HepG2 (cell line): Measurements from ENCODE around the gene FKBP8. TPM values are rescaled to one million over a fixed set of nuclear protein-coding genes. Genes with fewer than 3 reads are reported as not detected.

Experiments
- ARNT2 ChIP-seq: sonication (generic); formaldehyde crosslinking; IDR thresholded peaks from 2 replicates; pipeline ENCODE4 v1.8.0; 2022; ENCODE audit warnings: mild to moderate bottlenecking, low read depth, missing genetic modification reagents, moderate library complexity
- CEBPB ChIP-seq: IDR thresholded peaks from 2 replicates; pipeline ENCODE4 v1.6.1; 2011; ENCODE audit warnings: low read depth, low read length, improper control_type of control experiment, borderline replicate concordance
- HOXD1 ChIP-seq: sonication (generic); formaldehyde crosslinking; IDR thresholded peaks from 2 replicates; pipeline ENCODE4 v1.5.0; 2020; ENCODE audit warnings: missing genetic modification reagents
- TGIF2 ChIP-seq: IDR thresholded peaks from 2 replicates; pipeline ENCODE4 v1.6.1; 2016; ENCODE audit warnings: control low read depth, missing compliant biosample characterization
- TSC22D2 ChIP-seq: sonication (generic); formaldehyde crosslinking; IDR thresholded peaks from 2 replicates; pipeline ENCODE4 v1.5.1; 2020; ENCODE audit warnings: missing genetic modification reagents, mild to moderate bottlenecking, borderline replicate concordance
- U2AF1 ChIP-seq: fragments of 200-400 bp; formaldehyde crosslinking; optimal IDR thresholded peaks from 2 replicates; pipeline ENCODE3; 2017; ENCODE audit warnings: mild to moderate bottlenecking, low read depth, low read length
- ZBTB3 ChIP-seq: sonication (generic); formaldehyde crosslinking; IDR thresholded peaks from 2 replicates; pipeline ENCODE4 v1.4.0; 2020; ENCODE audit warnings: low read depth, mild to moderate bottlenecking, moderate library complexity, missing genetic modification reagents, borderline replicate concordance
- ZNF263 ChIP-seq: sonication (generic); formaldehyde crosslinking; IDR thresholded peaks from 2 replicates; pipeline ENCODE4 v1.4.0; 2020; ENCODE audit warnings: missing genetic modification reagents
- ZNF350 ChIP-seq: sonication (generic); formaldehyde crosslinking; IDR thresholded peaks from 2 replicates; pipeline ENCODE4 v1.4.0; 2020; ENCODE audit warnings: mild to moderate bottlenecking, low read depth, missing genetic modification reagents, borderline replicate concordance
- ZNF547 ChIP-seq: sonication (generic); formaldehyde crosslinking; IDR thresholded peaks from 2 replicates; pipeline ENCODE4 v1.5.1; 2020; ENCODE audit warnings: mild to moderate bottlenecking, missing genetic modification reagents
- ZNF713 ChIP-seq: sonication (generic); formaldehyde crosslinking; IDR thresholded peaks from 2 replicates; pipeline ENCODE4 v1.4.0; 2020; ENCODE audit warnings: mild to moderate bottlenecking, missing genetic modification reagents
- polyA plus RNA-seq, 8 experiments: library from polyadenylated mRNA; depleted of rRNA in 3 of 8; stranded (reverse) in 7 of 8; unstranded in 1 of 8; fragments of >200 nt; fragmentation: Illumina TruSeq in 4 of 8; extraction: Trizol in 4 of 8; gene quantifications; 2 replicates each; pipeline versions ENCODE4 v1.2.1 to v1.2.3, GENCODE V29; 2011 to 2016; ENCODE audit warnings: low read depth in 4 of 8, missing spikeins in 1 of 8, mixed read lengths in 1 of 8; ENCODE audit not compliant: insufficient read depth in 1 of 8
- total RNA-seq, 5 experiments: library from RNA; depleted of rRNA; stranded (reverse); fragments of >200 nt; fragmentation: Illumina TruSeq; extraction: Trizol; gene quantifications; 2 replicates each; pipeline ENCODE4 v1.2.3, GENCODE V29; 2016; ENCODE audit warnings: low read depth in 1 of 5
- TF ChIP-seq, protein P1 (sequence below): sonication (generic); formaldehyde crosslinking; IDR thresholded peaks from 2 replicates; pipeline ENCODE4 v1.4.0; 2020; ENCODE audit warnings: missing genetic modification reagents, borderline replicate concordance
- TF ChIP-seq, protein P2 (sequence below): sonication (generic); formaldehyde crosslinking; IDR thresholded peaks from 2 replicates; pipeline ENCODE4 v1.5.0; 2020; ENCODE audit warnings: mild to moderate bottlenecking, missing genetic modification reagents, moderate library complexity
- TF ChIP-seq, protein P3 (sequence below): IDR thresholded peaks from 2 replicates; pipeline ENCODE4 v1.6.1; 2016; ENCODE audit warnings: low read depth, borderline replicate concordance
- TF ChIP-seq, protein P4 (sequence below): sonication (generic); formaldehyde crosslinking; IDR thresholded peaks from 2 replicates; pipeline ENCODE4; 2020; ENCODE audit warnings: missing genetic modification reagents, mild to moderate bottlenecking, borderline replicate concordance
- TF ChIP-seq, protein P5 (sequence below): sonication (generic); formaldehyde crosslinking; conservative IDR thresholded peaks from 2 replicates; pipeline ENCODE4 v1.4.0; 2020; ENCODE audit warnings: mild to moderate bottlenecking, missing genetic modification reagents, moderate library complexity

Gene FKBP8
- total and polyA plus RNA-seq, 2 of the 13 experiments (the other 11 are each of a cell fraction or from before 2014, with no cell fraction given) = 81.7 to 93.9 TPM

DNA sequence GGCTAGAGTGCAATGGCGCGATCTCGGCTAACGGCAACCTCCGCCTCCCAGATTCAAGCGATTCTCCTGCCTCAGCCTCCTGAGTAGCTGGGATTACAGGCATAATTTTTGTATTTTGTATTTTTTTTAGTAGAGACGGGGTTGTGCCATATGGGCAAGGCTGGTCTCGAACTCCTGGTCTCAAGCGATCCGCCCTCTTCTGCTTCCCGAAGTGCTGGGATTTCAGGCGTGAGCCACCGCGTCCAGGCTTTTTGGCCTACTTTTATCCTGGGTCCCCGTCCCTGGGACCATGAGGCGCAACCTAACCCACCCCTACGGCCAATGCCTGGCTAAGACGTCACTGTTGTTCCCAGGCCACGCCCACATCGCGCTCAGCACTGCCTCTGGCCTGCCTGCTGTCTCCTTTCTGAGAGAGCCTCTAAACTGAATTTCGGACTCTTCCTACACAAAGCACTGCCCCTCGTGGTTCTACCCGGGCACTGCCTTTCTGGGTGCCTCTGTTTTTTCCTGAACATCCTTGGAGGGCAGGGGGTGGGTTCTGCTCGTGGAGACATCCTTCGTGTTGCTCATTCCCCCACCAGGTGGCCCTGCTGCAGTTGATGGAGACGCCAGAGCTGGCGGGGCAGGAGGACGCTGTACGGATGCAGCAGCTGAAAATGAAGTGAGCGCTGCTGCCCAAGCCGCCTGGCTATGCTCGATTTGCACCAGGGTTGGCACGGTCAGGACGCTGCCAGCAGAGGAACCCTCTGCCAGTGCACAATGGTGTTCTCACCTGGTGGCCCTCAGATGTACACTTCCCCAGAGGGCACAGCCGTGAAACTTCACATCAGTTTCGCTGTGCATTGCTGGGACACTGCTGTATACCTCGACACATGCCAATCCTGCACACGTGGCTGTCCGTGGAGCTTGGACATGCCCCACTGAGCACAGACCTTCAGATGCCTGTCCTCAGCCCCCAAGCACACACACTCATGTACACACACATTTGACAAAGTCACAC, 47.2 kb upstream of the FKBP8 start (continued):
- TF ChIP-seq ZBTB3 (CRISPR knock-in tag) = no peak
- TF ChIP-seq, protein P1, sequence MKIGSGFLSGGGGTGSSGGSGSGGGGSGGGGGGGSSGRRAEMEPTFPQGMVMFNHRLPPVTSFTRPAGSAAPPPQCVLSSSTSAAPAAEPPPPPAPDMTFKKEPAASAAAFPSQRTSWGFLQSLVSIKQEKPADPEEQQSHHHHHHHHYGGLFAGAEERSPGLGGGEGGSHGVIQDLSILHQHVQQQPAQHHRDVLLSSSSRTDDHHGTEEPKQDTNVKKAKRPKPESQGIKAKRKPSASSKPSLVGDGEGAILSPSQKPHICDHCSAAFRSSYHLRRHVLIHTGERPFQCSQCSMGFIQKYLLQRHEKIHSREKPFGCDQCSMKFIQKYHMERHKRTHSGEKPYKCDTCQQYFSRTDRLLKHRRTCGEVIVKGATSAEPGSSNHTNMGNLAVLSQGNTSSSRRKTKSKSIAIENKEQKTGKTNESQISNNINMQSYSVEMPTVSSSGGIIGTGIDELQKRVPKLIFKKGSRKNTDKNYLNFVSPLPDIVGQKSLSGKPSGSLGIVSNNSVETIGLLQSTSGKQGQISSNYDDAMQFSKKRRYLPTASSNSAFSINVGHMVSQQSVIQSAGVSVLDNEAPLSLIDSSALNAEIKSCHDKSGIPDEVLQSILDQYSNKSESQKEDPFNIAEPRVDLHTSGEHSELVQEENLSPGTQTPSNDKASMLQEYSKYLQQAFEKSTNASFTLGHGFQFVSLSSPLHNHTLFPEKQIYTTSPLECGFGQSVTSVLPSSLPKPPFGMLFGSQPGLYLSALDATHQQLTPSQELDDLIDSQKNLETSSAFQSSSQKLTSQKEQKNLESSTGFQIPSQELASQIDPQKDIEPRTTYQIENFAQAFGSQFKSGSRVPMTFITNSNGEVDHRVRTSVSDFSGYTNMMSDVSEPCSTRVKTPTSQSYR (CRISPR knock-in tag) = no peak
- no peak for TF ChIP-seq ZNF350
- TF ChIP-seq ZNF713 (CRISPR knock-in tag) = no peak
- no peak for TF ChIP-seq ZNF263 (CRISPR knock-in tag)
- no peak for TF ChIP-seq ARNT2
- TF ChIP-seq, protein P2, sequence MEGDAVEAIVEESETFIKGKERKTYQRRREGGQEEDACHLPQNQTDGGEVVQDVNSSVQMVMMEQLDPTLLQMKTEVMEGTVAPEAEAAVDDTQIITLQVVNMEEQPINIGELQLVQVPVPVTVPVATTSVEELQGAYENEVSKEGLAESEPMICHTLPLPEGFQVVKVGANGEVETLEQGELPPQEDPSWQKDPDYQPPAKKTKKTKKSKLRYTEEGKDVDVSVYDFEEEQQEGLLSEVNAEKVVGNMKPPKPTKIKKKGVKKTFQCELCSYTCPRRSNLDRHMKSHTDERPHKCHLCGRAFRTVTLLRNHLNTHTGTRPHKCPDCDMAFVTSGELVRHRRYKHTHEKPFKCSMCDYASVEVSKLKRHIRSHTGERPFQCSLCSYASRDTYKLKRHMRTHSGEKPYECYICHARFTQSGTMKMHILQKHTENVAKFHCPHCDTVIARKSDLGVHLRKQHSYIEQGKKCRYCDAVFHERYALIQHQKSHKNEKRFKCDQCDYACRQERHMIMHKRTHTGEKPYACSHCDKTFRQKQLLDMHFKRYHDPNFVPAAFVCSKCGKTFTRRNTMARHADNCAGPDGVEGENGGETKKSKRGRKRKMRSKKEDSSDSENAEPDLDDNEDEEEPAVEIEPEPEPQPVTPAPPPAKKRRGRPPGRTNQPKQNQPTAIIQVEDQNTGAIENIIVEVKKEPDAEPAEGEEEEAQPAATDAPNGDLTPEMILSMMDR (CRISPR knock-in tag) = peak; percentile 67
- 0 out of 2 replicates have a peak, but pooled peaks have one; percentile 15 for TF ChIP-seq TGIF2 (CRISPR knock-in tag)
- no peak for TF ChIP-seq CEBPB
- TF ChIP-seq U2AF1 = no peak
- TF ChIP-seq ZNF547 = no peak
- TF ChIP-seq, protein P3, sequence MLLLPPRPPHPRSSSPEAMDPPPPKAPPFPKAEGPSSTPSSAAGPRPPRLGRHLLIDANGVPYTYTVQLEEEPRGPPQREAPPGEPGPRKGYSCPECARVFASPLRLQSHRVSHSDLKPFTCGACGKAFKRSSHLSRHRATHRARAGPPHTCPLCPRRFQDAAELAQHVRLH (CRISPR knock-in tag) = no peak; the same call in 1 of the 2 replicates
- TF ChIP-seq, protein P4, sequence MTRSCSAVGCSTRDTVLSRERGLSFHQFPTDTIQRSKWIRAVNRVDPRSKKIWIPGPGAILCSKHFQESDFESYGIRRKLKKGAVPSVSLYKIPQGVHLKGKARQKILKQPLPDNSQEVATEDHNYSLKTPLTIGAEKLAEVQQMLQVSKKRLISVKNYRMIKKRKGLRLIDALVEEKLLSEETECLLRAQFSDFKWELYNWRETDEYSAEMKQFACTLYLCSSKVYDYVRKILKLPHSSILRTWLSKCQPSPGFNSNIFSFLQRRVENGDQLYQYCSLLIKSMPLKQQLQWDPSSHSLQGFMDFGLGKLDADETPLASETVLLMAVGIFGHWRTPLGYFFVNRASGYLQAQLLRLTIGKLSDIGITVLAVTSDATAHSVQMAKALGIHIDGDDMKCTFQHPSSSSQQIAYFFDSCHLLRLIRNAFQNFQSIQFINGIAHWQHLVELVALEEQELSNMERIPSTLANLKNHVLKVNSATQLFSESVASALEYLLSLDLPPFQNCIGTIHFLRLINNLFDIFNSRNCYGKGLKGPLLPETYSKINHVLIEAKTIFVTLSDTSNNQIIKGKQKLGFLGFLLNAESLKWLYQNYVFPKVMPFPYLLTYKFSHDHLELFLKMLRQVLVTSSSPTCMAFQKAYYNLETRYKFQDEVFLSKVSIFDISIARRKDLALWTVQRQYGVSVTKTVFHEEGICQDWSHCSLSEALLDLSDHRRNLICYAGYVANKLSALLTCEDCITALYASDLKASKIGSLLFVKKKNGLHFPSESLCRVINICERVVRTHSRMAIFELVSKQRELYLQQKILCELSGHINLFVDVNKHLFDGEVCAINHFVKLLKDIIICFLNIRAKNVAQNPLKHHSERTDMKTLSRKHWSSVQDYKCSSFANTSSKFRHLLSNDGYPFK (CRISPR knock-in tag) = no peak
- TF ChIP-seq, protein P5, sequence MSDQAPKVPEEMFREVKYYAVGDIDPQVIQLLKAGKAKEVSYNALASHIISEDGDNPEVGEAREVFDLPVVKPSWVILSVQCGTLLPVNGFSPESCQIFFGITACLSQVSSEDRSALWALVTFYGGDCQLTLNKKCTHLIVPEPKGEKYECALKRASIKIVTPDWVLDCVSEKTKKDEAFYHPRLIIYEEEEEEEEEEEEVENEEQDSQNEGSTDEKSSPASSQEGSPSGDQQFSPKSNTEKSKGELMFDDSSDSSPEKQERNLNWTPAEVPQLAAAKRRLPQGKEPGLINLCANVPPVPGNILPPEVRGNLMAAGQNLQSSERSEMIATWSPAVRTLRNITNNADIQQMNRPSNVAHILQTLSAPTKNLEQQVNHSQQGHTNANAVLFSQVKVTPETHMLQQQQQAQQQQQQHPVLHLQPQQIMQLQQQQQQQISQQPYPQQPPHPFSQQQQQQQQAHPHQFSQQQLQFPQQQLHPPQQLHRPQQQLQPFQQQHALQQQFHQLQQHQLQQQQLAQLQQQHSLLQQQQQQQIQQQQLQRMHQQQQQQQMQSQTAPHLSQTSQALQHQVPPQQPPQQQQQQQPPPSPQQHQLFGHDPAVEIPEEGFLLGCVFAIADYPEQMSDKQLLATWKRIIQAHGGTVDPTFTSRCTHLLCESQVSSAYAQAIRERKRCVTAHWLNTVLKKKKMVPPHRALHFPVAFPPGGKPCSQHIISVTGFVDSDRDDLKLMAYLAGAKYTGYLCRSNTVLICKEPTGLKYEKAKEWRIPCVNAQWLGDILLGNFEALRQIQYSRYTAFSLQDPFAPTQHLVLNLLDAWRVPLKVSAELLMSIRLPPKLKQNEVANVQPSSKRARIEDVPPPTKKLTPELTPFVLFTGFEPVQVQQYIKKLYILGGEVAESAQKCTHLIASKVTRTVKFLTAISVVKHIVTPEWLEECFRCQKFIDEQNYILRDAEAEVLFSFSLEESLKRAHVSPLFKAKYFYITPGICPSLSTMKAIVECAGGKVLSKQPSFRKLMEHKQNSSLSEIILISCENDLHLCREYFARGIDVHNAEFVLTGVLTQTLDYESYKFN (CRISPR knock-in tag) = no peak
- no peak for TF ChIP-seq HOXD1
- no peak for TF ChIP-seq TSC22D2 (CRISPR knock-in tag)
